SIG-M5 (cell line): Measurements from ENCODE around the gene EIF3D.

Source experiments
- DNase-seq: peaks from one replicate; lab custom pipeline; 2025; lab: John Stamatoyannopoulos, UW

Gene EIF3D

DNA sequence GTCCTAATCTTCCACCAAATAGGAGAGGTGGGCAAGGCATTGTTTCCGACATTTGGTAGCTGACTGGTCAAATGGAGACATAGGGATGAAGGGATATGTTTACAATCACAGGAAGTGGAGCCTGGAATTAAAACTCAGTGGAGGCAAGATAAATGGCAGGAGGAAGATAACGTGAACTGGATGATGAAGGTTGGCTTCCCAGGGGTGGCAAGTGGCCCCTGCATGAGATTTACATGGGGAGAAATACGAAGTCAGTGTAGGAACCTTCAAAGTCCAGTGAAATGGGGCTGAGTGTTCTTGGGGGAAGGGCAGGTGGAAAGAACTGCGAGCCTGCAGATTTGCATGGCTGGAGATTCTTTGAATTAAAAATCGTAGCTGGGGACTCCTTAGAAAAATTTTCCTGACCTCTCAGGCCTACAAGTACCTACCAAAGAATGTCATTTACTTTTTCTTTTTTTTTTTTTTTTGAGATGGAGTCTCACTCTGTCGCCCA is 21.4 kb downstream of the EIF3D start:
- no peak for DNase-seq

DNA sequence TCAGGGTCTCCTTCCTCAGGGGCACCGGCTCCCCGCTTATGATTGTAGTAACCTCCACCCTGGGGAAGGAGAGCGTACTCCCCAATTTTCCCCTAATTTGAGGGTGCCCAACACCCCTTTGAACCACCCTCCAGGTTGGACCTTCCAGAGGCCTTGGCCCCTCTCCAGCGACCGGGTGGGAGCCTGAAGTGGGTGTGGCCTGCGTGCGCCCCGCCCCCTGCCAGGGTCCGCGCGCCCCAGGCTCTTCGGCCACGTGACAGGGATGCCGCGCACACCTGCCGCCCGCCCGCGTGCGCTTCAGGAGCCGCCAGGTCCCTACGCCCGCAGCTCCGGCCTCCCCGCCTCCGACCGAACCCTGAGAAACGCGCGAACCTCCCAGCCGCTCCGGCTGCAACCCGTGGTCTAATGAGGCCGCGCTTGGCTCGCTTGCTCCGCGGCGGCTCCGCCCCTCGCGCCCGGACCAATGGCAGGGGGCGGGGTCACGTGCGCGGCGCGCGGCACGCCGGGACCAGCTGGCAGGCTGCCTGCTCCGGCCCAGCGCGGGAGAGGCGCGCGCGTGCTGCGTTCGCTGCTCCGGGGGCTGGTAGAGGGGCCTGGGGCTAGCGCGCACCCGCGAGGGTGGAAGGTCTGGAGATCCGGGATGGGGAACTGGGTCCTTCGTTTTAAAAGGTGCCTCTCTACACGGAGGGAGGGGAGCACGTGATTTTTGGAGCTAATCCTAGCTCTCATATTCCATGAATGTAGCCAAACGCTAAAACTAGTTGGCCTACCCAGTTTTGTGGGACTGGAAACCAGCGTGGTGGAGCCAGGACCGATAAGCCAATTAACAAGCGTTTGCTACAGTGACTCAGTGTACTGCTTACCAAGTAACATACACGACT is 22.1 kb downstream of the EIF3D start, which contains the start of gene FOXRED2:
FOXRED2 (minus strand) TSS at position 404 of the 881 bp plus-strand sequence. CDS start 618 bp downstream, outside the sequence.
- no peak for DNase-seq

DNA sequence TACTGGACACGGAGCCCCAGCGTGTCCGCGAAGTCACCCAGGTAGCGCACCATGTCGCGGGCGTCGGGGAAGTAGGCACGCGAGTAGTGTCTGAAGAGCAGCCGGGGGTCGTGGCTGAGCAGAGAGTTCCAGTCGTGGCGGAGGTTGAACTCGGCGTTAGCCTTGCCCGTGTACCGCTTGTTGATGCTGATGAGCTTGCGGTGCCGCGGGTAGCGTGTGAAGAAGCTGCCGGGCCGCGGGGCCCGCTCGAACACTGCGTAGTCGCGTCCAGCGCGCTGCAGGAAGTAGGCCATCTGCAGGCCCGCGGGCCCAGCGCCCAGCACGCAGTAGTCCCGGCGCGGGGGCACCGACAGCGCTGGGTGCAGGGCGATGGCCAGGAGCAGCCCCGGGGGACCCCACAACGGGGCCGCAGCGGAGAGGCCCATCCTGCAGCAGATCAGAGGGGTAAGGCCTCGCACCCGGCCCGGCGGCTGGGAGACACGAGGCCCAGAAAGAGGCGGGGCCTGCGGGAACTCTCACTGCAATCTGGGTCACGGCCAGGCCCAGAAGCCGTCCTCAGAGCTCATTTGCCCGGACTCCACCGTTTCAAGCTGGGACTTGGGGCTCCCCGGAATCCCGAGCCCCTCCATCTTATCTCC is 22.8 kb downstream of the EIF3D start:
- DNase-seq, result no peak

DNA sequence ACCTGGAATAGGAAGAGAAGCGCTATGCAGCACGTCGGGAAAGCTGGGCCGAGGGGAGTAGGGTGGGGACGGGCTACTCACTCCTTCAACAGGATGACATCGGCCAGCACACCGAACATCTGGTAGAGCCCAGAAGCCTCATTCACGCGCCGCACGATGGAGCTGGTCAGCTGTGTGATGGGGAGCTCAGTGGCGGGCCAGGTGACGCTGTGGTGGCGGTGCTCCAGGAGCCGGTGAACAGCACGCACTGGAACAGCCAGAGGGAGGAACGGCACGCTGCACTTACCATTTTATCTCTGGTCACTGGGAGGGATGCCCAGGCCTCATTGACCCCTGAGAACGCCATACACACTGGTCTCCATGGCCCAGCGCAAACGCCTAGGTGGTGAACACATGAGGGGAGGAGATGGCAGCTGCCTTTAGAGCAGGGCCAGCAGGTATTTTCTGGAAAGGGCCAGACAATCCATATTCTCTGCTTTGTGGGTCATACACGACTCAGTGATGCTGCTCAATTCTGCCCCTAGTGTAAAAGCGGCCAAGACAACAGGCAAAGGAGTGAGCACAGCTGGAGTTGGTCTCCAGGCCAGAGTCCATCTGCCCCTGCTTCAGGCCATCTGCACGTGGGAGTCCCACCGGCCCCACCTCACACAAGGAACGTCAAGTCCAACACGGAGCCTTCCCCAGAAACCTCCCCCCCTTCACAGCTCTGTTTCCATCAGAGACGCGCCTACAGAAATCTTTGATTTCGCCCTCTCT is 30.9 kb downstream of the EIF3D start:
- no peak for DNase-seq

DNA sequence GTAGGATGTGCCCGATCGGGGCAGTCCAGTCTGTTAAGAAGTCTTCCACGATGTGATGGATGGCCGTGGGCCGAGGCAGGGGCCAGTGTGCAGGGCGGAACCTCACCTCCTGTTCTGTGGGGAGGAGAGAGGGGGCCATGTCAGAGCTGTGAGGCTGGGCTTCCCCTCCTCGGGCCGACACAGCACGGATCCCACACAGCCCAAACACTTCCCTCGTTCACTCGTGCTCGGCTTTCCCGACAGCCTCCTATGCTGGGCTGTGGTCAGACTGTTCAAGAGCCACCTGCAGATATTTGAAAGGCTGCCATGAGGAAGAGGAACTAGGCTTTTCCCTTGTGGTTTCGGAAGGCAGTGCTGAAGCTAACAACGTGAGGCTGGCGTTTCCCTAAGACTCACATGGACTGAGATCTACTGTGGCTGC is 35.3 kb downstream of the EIF3D start:
- DNase-seq, result peak; percentile 75

DNA sequence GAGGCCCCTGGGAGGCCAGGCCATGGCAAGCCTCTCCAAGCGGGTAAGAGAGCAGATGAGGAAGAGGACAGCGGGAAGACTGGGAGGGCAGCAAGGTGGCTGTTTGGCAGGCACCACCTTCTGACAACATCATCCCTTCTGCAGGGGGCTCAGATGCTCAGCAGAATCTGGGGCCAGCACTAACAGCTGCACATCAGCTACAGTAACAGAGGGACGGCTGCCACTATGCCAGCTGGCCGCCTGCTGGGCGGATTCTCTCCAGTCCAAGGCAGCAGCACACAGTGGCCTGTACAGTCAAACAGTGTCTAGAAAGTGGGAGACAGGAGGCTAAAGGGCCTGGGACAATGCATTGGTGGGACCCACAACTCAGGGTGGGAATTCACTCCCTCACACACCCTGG is 36.9 kb downstream of the EIF3D start:
- no peak for DNase-seq

DNA sequence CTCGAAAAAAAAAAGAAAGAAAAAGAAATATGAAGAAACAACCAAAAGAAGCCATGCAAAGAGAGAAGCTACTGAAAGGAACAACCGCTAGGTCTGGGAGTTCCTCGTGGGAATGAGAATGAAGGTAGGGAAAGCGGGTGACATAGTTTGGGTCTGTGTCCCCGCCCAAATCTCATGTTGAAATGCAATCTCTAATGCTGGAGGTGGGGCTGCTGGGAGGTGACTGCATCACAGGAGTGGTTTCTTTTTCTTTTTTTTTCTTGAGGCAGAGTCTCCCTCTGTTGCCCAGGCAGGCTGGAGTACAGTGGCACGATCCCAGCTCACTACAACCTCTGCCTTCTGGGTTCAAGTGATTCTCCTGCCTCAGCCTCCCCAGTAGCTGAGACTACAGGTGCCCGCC is 37.8 kb downstream of the EIF3D start:
- no peak for DNase-seq

DNA sequence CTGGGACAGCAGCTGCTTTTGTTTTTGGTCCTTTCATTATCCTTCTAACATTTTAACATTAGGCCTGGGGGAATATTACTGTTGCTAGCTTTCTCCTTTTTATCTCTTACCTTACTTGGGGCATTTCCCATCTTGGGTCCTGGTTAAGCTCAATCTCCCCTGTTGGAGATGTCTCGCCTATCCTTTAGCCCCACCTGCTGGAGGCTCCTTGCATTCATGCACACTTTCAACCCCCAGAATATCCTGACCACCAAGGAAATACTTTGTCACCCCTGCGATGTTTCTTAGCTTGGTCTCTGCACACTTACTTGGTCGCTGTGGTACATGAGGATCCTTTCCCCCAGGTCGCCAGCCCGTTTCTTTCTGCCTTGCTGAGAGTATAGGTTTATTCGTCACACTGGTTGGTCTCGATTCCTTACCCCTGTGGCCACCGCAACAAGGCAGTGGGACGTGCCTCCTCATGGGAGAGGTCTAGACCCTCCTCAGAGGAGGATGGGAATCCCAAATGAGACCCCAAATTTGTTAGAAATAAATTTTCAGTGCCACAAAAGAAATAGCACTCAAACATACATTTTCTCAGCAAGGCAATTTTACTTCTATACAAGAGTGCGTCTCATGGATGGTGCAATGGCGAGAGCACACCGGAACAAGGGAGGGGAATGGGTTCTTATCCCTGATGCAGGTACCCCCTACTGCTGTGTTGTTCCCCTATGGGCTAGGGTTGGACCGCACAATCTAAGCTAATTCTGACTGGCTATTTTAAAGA is 42.2 kb downstream of the EIF3D start:
- no peak for DNase-seq

DNA sequence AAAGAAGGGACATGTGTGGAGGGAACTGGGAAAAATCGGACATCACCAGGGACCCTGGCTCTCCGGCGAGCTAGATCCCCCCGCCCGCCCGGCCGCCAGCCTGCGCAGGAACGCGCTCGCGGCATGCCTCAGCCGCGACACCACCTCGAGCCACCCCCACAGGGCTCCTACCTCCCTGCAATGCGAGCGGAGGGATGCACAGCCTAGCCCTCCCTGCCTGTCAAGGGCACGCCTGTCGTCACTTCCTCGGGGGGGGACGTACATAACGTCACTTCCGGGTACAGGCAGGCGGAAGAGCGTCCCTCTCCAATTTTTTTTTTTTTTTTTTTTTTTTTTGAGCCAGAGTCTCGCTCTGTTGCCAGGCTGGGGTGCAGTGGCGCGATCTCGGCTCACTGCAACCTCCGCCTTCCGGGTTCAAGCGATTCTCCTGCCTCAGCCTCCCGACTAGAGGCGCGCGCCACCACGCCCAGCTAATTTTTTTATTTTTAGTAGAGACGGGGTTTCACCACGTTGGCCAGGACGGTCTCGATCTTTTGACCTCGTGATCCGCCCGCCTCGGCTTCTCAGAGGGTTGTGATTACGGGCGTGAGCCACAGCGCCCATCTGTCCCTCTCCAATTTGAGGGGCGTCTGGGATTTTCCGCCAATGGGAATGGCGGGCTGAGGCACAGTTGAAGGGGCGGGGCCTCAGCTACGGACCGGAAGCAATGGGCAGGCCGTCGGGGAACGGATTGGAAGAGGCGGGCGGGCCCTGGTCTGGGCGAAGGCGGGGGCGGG is 47.4 kb downstream of the EIF3D start, which contains the start of gene TXN2:
TXN2 (minus strand) TSS at position 248 of the 776 bp plus-strand sequence. CDS start 803 bp downstream, outside the sequence.
- peak; percentile 66 for DNase-seq

DNA sequence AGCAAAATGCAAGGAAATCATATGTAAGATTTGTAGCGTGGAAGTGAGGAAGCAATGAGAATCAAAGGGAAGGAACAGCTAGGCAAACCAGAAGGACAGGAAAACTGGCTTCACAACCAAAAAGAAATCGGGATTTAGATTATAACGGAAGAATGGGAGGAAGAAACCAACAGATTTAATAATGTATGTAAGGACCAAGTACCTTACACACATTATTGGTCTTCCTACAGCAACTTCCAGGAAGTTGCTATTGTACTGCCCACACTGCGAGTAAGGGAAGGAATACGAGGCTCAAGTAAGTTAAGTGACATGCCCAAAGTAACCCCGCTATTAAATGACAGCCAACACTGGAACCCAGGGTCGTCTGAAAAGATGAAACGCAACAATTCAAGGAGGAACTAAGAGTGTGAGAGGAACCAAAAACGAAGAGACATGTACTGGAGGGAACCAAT is 48.0 kb downstream of the EIF3D start:
- DNase-seq, result no peak

DNA sequence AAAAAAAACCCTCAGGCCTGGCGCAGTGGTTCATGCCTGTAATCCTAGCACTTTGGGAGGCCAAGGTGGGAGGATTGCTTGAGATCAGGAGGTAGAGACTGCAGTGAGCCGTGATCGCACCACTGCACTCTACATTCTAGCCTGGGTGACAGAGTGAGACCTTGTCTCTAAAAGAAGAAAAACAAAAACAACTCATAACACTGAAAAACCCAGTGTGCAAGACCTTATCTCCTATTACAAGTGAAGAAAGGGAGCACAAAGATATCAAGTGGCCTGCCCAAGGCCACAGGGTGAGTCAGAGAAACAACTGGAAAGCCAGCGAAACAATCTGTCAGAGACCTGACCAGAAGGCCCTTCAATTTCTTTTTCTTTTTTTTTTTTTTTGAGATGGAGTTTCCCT is 50.0 kb downstream of the EIF3D start:
- no peak for DNase-seq

DNA sequence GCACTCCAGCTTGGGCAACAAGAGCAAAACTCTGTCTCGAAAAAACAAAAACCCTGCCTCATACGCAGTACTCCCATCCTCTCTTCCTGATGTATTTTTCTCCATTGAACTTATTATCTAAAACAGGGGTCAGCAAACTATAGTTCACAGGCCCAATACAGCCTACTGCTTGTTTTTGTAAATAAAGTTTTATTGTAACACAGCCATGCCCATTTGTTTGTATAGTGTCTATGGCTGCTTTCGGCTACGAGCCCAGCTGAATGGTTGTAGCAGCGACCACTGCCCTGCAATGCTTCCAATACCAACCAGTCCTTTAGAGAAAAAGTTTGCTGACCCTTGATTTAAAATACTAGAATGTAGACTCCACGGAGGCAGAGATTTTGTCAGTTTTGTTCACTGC is 53.6 kb downstream of the EIF3D start:
- no peak for DNase-seq

DNA sequence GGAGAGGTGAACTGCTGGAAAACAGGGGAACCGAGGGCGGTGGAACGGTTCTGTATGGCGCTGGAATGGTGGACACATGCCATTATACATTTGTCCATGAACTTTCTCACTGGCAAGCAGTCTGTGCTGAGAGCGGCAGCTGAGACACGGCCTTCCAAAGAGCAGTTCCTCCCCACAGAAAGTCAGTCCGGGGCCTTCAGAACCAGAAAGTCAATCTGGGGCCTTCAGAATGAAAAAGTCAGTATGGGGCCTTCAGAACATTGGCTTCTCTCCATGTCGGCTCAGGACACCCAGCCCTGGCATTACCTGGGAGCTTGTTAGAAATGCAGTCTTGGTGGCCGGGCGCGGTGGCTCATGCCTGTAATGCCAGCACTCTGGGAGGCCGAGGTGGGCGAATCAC is 56.3 kb downstream of the EIF3D start:
- DNase-seq, result no peak

DNA sequence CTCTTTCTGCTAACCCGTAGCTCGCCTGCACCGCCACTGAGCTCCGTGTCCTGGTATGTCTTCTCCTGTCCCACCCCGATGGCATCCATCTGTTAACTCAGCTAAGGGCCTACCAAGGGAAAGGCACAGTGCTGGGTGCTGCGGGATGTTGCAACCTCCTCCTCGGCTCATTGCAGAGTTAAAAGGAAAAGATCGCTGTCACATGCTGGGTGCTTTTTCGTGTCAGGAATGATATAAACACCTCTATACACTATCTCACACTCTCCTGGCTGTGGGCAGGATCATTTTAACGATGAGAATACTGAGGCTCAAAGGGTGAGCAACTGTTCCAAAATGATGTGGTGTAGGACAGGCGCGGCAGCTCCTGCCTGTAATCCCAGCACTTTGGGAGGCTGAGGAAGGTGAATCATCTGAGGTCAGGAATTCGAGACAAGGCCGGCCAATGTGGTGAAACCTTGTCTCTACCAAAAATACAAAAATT is 57.6 kb downstream of the EIF3D start:
- DNase-seq, result no peak

DNA sequence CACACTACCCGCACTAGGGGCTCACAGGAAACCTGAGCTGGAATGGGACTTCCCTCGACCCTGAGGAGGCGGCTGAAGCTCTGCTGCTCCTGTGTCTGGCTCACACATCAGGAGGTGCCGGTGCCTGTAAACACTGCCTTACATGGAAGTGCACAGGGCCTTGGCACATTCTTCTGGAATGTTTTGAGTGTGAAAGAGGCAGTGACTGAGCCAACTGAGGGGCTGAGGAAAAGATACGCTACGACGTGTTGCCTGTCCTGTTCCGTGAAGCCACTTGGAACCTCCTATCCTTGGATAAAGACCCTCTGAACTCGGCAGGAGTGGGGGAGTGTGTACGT is 58.0 kb downstream of the EIF3D start:
- no peak for DNase-seq

DNA sequence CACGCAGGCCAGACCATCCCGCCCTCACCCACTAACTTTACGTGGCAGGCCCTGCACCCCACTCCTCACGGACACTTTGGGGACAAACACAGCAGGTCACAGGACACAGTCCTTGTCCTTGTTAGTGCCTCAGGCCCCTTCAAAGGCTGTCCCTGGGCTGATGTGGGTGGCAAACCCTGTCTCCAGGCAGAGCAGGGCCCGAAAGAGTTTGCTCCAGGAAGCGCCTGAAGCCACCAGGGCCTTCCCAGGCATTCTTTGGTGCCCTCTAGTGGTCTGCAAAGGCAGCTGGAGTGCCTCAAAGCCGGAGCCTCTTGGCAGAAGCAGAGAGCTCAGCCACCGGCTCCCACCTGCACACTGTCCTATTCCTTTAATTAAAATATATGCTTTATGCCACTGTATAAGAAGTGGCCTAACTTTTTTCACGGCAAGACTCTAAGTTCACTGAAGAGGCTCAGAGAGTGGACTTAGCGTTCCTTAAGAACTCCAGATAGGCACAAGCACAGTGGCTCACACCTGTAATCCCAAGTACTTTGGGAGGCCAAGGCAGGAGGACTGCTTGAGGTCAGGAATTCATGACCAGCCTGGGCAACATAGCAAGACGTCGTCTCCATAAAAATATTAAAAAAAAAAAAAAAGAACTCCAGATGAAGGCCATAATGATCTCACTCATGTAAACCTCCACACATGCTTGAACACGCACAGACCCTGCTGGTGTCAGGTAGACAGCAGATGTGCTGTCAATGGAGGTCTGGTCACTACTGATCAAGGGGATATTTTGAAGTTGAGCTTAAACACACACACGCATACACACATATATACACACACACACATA is 58.6 kb downstream of the EIF3D start:
- DNase-seq, result no peak

DNA sequence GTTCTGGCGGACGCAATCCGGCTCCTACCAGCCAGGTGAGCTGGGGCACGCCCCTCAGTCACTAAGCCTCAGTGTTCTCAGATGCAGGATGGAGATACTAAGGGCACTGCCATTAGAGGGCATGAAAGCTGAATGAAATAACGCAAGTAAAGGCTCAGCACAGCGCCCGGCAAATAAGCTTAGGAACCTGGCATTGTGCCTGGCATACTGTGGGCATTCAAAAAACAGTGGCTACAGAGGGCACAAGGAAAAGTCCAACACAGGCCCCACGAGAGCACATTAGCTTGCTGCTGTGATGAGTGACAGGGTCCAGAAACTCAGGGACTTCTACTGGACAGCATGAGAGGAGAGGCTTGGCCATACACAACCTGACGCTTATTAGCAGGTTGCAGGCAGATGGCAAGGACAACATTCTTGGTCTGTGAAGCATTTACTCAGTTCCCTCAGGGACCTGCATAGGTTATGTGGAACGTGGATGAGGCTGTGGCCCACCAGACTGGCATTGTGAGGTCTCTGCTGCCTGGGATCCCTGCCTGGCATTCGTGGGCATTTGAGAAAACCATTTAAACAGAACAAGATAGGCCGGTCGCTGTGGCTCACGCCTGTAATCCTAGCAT is 59.8 kb downstream of the EIF3D start:
- no peak for DNase-seq

DNA sequence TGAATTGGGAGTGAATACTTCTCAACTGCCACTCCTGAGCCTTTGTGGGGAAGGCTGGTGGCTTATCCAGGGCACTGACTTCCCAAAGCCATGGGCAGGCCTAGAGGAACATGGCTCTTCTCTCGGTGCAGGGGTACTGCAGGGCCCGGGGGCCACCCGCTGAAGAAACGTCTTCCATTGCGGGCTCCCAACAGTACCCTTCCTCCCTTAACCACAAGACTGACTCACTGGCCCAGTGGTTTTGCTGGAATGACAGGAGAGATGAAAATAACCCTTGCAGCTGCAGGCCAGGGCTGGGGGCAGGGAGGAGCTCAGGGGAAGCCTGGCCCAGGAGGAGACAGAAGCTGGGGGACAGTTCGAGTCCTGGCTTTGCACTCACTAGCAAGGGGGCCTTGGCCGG is 61.0 kb downstream of the EIF3D start:
- DNase-seq, result peak; percentile 64
